NCI-H146 treated with DMSO at 0.1 percent for 48 hours (cell line): ENCODE results near the gene PMS2.
"Not testable (repeated sequence)": the region's sequence is repeated elsewhere in the genome, so short reads cannot be mapped to it uniquely, and the experiment has no call there.

Experiments
- DNase-seq: peaks from one replicate; lab custom pipeline; 2025; ENCODE audit not compliant: unreplicated experiment; lab: John Stamatoyannopoulos, UW

PMS2 gene

GRCh38 chr7:5924180-5924579 lies 84.7 kb downstream of the PMS2 start:
- not testable (repeated sequence) for DNase-seq
